ENCODE results near the gene MAD2L1BP.

DNA sequence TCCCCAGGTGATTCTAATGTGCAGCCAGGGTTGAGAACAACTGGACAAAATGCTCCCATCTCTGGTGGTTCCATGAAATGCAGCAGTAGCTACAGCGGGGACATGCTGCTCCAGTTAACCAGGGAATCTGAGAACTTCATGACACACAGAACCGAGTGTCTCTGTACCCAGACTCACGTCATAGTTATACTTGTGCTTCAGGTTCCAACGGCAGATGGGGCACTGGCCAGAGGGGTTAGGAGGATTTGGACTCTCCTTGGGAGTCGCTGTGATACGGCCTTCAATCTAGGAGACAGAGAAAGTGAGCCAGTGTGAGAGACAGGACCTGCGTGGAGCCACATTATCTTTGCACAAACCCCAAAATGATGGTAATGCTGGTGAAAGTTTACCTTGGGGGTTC is 42.7 kb downstream of the MAD2L1BP start:
- TF ChIP-seq, protein P1, sequence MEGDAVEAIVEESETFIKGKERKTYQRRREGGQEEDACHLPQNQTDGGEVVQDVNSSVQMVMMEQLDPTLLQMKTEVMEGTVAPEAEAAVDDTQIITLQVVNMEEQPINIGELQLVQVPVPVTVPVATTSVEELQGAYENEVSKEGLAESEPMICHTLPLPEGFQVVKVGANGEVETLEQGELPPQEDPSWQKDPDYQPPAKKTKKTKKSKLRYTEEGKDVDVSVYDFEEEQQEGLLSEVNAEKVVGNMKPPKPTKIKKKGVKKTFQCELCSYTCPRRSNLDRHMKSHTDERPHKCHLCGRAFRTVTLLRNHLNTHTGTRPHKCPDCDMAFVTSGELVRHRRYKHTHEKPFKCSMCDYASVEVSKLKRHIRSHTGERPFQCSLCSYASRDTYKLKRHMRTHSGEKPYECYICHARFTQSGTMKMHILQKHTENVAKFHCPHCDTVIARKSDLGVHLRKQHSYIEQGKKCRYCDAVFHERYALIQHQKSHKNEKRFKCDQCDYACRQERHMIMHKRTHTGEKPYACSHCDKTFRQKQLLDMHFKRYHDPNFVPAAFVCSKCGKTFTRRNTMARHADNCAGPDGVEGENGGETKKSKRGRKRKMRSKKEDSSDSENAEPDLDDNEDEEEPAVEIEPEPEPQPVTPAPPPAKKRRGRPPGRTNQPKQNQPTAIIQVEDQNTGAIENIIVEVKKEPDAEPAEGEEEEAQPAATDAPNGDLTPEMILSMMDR (IDR thresholded peaks at IDR 0.05; ENCODE audit: insufficient read depth, low read length) = no peak
- TF ChIP-seq GABPA (IDR thresholded peaks at IDR 0.05; ENCODE audit: low read depth) (no peak), POLR2AphosphoS5 (IDR thresholded peaks at IDR 0.05; ENCODE audit: low read depth) (no peak)
- TF ChIP-seq, protein P2, sequence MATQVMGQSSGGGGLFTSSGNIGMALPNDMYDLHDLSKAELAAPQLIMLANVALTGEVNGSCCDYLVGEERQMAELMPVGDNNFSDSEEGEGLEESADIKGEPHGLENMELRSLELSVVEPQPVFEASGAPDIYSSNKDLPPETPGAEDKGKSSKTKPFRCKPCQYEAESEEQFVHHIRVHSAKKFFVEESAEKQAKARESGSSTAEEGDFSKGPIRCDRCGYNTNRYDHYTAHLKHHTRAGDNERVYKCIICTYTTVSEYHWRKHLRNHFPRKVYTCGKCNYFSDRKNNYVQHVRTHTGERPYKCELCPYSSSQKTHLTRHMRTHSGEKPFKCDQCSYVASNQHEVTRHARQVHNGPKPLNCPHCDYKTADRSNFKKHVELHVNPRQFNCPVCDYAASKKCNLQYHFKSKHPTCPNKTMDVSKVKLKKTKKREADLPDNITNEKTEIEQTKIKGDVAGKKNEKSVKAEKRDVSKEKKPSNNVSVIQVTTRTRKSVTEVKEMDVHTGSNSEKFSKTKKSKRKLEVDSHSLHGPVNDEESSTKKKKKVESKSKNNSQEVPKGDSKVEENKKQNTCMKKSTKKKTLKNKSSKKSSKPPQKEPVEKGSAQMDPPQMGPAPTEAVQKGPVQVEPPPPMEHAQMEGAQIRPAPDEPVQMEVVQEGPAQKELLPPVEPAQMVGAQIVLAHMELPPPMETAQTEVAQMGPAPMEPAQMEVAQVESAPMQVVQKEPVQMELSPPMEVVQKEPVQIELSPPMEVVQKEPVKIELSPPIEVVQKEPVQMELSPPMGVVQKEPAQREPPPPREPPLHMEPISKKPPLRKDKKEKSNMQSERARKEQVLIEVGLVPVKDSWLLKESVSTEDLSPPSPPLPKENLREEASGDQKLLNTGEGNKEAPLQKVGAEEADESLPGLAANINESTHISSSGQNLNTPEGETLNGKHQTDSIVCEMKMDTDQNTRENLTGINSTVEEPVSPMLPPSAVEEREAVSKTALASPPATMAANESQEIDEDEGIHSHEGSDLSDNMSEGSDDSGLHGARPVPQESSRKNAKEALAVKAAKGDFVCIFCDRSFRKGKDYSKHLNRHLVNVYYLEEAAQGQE (IDR thresholded peaks at IDR 0.05; ENCODE audit: insufficient replicate concordance, low read depth) = no peak

All from HL-60 (cell line).